Spleen (tissue), 11 donors: ENCODE results near the gene RBBP8. TPM values are rescaled to one million over a fixed set of nuclear protein-coding genes. Genes with fewer than 3 reads are reported as not detected.
A peak's percentile ranks its signal among the peaks of the same experiment; 100 is the strongest.

Source experiments
- DNase-seq: peaks from one replicate; pipeline ENCODE4 v3.0.0-alpha.2; 2020
- H3K27ac ChIP-seq, 8 donors: fragments of 200-600 bp; sonication (generic) in 7 of 8; 1 replicate in 4 of 8; 2 replicates in 4 of 8; pipeline versions ENCODE4 v1.5.0 to v1.8.0; 2016 to 2021; ENCODE audit warnings: inconsistent platforms in 4 of 8, mild to moderate bottlenecking in 4 of 8, moderate library complexity in 1 of 8
- H3K27me3 ChIP-seq, 7 donors: fragments of 200-600 bp; sonication (generic) in 6 of 7; replicated peaks in 1 of 7; 1 replicate in 4 of 7; 2 replicates in 3 of 7; pipeline versions ENCODE4 v1.5.0 to v1.8.0; 2016 to 2021; ENCODE audit warnings: inconsistent platforms in 3 of 7, mild to moderate bottlenecking in 1 of 7
- H3K36me3 ChIP-seq, 6 donors: fragments of 200-600 bp; sonication (generic) in 5 of 6; 1 replicate in 4 of 6; 2 replicates in 2 of 6; pipeline versions ENCODE4 v1.5.0 to v1.8.0; 2016 to 2021; ENCODE audit warnings: inconsistent platforms in 2 of 6
- H3K4me1 ChIP-seq, 6 donors: fragments of 200-600 bp; sonication (generic) in 5 of 6; 1 replicate in 3 of 6; 2 replicates in 3 of 6; pipeline versions ENCODE4 v1.5.0 to v1.8.0; 2016 to 2021; ENCODE audit warnings: inconsistent platforms in 3 of 6
- H3K4me3 ChIP-seq, 8 donors: fragments of 200-600 bp; sonication (generic) in 7 of 8; 1 replicate in 4 of 8; 2 replicates in 4 of 8; pipeline versions ENCODE4 v1.5.0 to v1.8.0; 2016 to 2021; ENCODE audit warnings: inconsistent platforms in 4 of 8, mild to moderate bottlenecking in 4 of 8, moderate library complexity in 2 of 8
- H3K9me3 ChIP-seq, 8 donors: fragments of 200-600 bp; sonication (generic) in 7 of 8; 1 replicate in 4 of 8; 2 replicates in 4 of 8; pipeline versions ENCODE4 v1.5.0 to v1.8.0; 2016 to 2021; ENCODE audit warnings: inconsistent platforms in 4 of 8
- POLR2A ChIP-seq, 3 donors: fragments of 450-650 bp; IDR thresholded peaks; one replicate each; pipeline ENCODE4 v1.5.1; 2017; ENCODE audit warnings: antibody characterized with exemption in 3 of 3, mild to moderate bottlenecking in 1 of 3
- POLR2AphosphoS5 ChIP-seq, 3 donors: sonication (generic); formaldehyde crosslinking; IDR thresholded peaks; one replicate each; pipeline ENCODE4 v1.5.1; 2017; ENCODE audit warnings: antibody characterized with exemption in 3 of 3
- WGBS, 5 donors: extraction: QIAGEN DNeasy Blood & Tissue Kit in 3 of 5; methylation state at CpG; one replicate each; pipeline versions ENCODE4 v1.1.5 to v1.1.7; 2013 to 2018; 5-methylcytosine and 5-hydroxymethylcytosine counted together
- intact Hi-C: fragments of 100-400 bp; cut with DNase I; formaldehyde crosslinking; loops from one replicate; pipeline ENCODE4 v1.15.0; 2023; ENCODE audit warnings: low total_unique reads
- polyA plus RNA-seq, 3 donors: library from polyadenylated mRNA; stranded (reverse); fragments of 200-250 nt; gene quantifications; one replicate each; pipeline ENCODE4 v1.2.1, GENCODE V29; 2013
- total RNA-seq, 7 donors: library from RNA; depleted of rRNA in 3 of 7; stranded (reverse); fragments of >200 nt in 3 of 7; fragmentation: NEBNext Ultra II Directional in 4 of 7; extraction: Animal tissue kit (Norgen Biotek cat#: 25700) in 4 of 7; gene quantifications; one replicate each; pipeline versions ENCODE4 v1.1.0 to v1.2.1, GENCODE V29; 2016 to 2021
- TF ChIP-seq, protein P1 (sequence below), 11 experiments: fragments of 200-600 bp in 7 of 11; fragments of 450-650 bp in 4 of 11; sonication (generic) in 4 of 11; IDR thresholded peaks in 8 of 11; conservative IDR thresholded peaks in 3 of 11; 1 replicate in 7 of 11; 2 replicates in 4 of 11; pipeline versions ENCODE4 v1.4.0 to v1.8.0; 2016 to 2021; ENCODE audit warnings: antibody characterized with exemption in 11 of 11, inconsistent platforms in 4 of 11, mild to moderate bottlenecking in 1 of 11
- donor health status: healthy with polysubstance abuse.
- donor health status: DM: no; HTN: no; CAD: no; lungs with moderate emphysema.
- donor health status: DM: no; HTN: no; CAD: no.
- donor health status: Bipolar disorder and iron deficiency.
- donor health status: healthy.
- donor health status: DM: no; HTN: no; CAD: no.
- donor health status: DM: yes; HTN: yes; CAD: no.

Gene RBBP8
- total and polyA plus RNA-seq, 10 donors, result 10.6 to 21.4 (median 16.4) TPM

DNA sequence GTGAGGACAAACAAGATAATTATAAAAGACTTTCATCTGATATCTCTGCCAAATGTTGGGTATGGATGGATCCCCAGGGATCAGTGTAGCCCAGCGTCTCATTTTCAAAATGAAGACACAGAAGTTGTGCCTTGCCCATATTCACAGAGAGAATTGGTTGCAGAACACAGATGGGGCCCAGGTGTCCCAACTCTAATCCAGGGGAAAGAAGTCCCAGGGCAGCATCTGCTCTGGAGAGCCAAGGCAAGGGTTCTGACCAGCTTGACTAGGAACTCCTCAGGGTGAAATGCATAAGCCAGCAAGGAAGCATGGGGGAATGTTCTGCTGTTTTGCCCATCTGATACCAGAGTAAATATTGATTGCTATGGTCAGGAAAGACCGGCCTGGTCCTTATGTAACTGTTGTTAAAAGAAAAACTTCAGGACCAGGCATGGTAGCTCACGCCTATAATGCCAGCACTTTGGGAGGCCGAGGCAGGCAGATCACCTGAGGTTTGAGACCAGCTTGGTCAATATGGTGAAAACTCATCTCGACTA lies 133.4 kb downstream of the RBBP8 start:
- Histone ChIP-seq H3K27ac (peak overlapping the region in 1 of 8 donors; percentile 3), H3K4me3 (no peak overlapping the region), H3K36me3 (no peaks in the 10 kb centered on the region), H3K27me3 (no peaks in the 10 kb centered on the region), H3K9me3 (peaks cover 0 to 17% (median 8%) of the 10 kb centered on the region in 8 donors), H3K4me1 (peaks cover 3 to 49% (median 36%) of the 10 kb centered on the region in 6 donors)
- TF ChIP-seq POLR2A (IDR thresholded peaks at IDR 0.05), result no peak
- TF ChIP-seq POLR2AphosphoS5 (IDR thresholded peaks at IDR 0.05), result no peak
- TF ChIP-seq, protein P1, sequence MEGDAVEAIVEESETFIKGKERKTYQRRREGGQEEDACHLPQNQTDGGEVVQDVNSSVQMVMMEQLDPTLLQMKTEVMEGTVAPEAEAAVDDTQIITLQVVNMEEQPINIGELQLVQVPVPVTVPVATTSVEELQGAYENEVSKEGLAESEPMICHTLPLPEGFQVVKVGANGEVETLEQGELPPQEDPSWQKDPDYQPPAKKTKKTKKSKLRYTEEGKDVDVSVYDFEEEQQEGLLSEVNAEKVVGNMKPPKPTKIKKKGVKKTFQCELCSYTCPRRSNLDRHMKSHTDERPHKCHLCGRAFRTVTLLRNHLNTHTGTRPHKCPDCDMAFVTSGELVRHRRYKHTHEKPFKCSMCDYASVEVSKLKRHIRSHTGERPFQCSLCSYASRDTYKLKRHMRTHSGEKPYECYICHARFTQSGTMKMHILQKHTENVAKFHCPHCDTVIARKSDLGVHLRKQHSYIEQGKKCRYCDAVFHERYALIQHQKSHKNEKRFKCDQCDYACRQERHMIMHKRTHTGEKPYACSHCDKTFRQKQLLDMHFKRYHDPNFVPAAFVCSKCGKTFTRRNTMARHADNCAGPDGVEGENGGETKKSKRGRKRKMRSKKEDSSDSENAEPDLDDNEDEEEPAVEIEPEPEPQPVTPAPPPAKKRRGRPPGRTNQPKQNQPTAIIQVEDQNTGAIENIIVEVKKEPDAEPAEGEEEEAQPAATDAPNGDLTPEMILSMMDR (IDR thresholded peaks at IDR 0.05 in 8 of 11, conservative IDR thresholded peaks at IDR 0.05 in 3 of 11), result no peak
- no peak for DNase-seq
- intact Hi-C loops, result no loop called here
- WGBS, 5 donors, result 92 to 98% (median 96%) methylated on average over 5 of the region's 5 CpGs

DNA sequence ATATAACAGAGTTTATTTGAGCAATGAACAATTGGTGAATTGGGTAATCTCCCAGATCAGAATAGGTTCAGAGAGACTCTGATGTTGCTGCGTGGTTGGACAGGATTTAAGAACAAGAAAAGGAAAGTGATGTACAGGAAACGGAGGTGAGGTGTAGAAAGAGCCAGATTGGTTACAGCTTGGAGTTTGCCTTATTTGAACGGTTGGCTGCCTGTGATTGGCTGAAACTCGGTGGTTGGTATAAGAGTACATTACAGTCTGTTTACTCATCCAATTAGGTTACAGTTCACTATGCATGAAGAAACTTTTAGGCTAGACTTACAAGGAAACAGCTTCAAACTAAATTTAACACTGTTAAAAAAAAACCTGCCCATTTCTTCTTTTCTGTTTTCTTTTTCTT lies 134.1 kb downstream of the RBBP8 start:
- Histone ChIP-seq H3K9me3 (peaks cover 0 to 17% (median 8%) of the 10 kb centered on the region in 8 donors), H3K27ac (no peak overlapping the region), H3K36me3 (no peaks in the 10 kb centered on the region), H3K4me3 (no peak overlapping the region), H3K4me1 (peaks cover 3 to 56% (median 42%) of the 10 kb centered on the region in 6 donors), H3K27me3 (no peaks in the 10 kb centered on the region)
- no peak for TF ChIP-seq POLR2AphosphoS5 (IDR thresholded peaks at IDR 0.05)
- TF ChIP-seq POLR2A (IDR thresholded peaks at IDR 0.05), result no peak
- TF ChIP-seq, protein P1 (IDR thresholded peaks at IDR 0.05 in 8 of 11, conservative IDR thresholded peaks at IDR 0.05 in 3 of 11), result no peak
- no peak for DNase-seq
- WGBS, 5 donors, result 50 to 65% (median 51%) methylated on average over 4 of the region's 4 CpGs
- intact Hi-C loops, result no loop called here

DNA sequence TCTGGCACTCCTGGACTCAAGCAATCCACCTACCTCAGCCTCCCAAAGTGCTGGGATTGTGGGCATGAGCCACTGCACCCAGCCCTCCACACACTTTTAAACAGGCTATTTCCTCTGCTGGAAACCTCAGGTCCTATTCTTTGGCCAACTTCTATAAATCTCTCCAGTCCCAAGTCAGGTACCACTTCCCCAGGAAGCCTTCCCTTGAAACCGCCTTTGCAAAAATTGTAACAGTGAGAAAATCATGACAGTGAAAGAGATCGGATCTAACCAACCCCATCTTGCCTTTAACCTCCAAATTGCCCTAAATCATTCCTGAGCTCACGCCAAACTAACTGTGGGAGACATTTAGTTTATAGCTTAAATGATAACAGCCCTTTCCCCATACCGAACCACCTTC lies 134.9 kb downstream of the RBBP8 start:
- H3K27ac ChIP-seq, result peak overlapping the region in 3 of 8 donors; percentile 8 to 73 (median 58)
- H3K9me3 ChIP-seq, result peaks cover 0 to 14% (median 7%) of the 10 kb centered on the region in 8 donors
- DNase-seq, result no peak
- intact Hi-C loops, result no loop called here
- no peak overlapping the region for H3K4me3 ChIP-seq
- H3K4me1 ChIP-seq, result peaks cover 3 to 63% (median 43%) of the 10 kb centered on the region in 6 donors
- H3K27me3 ChIP-seq, result no peaks in the 10 kb centered on the region
- WGBS, 5 donors, result 31 to 56% (median 51%) methylated on average over 4 of the region's 4 CpGs
- H3K36me3 ChIP-seq, result no peaks in the 10 kb centered on the region
- no peak for TF ChIP-seq POLR2AphosphoS5 (IDR thresholded peaks at IDR 0.05)
- TF ChIP-seq, protein P1 (IDR thresholded peaks at IDR 0.05 in 8 of 11, conservative IDR thresholded peaks at IDR 0.05 in 3 of 11), result no peak

DNA sequence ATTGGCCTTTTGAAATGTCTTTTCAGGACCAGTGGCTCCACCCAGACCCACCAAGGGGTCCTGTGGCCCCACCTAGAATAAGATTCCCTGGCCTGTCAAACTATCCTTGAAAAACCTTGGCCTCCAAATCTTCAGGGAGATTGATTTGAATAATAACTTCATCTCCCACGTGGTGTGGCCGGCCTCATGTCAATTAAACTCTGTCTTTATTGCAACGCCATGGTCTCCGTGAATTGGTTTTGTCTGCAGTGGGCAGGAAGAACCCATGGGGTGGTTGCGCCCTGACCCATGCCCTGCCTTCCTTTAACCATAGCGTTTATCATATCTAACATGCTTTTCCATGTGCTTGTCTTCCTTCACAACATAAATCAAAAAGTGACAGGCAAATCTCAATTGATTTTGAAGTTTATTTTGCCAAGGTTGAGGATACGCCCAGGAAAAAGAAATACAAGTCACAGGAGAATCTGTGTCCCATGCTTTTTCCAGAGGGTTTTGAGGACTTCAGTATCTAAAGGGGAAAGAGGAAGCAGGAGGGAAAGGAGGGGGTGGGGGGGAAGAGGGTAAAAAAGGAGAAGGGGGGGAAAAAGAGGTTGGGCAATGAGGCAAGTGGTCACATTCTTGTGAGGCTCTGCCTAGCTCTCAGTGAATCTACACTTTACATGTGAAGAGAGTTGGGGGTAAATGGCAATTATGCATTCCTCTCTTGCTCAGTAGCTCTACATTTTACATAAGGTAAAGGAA lies 135.6 kb downstream of the RBBP8 start:
- H3K27me3 ChIP-seq, result no peaks in the 10 kb centered on the region
- WGBS, 5 donors, result 33 to 52% (median 43%) methylated on average over 7 of the region's 7 CpGs
- no peak for DNase-seq
- H3K36me3 ChIP-seq, result no peaks in the 10 kb centered on the region
- peak overlapping the region in 5 of 8 donors; percentile 32 to 73 (median 48) for H3K27ac ChIP-seq
- peak overlapping the region in 1 of 8 donors; percentile 28 for H3K4me3 ChIP-seq
- H3K4me1 ChIP-seq, result peaks cover 3 to 71% (median 43%) of the 10 kb centered on the region in 6 donors
- intact Hi-C loops, result no loop called here
- H3K9me3 ChIP-seq, result peaks cover 0 to 6% (median under 1%) of the 10 kb centered on the region in 8 donors
- TF ChIP-seq POLR2A (IDR thresholded peaks at IDR 0.05) (no peak), POLR2AphosphoS5 (IDR thresholded peaks at IDR 0.05) (peak in 1 of 3 donors; percentile 59)
- TF ChIP-seq, protein P1 (IDR thresholded peaks at IDR 0.05 in 8 of 11, conservative IDR thresholded peaks at IDR 0.05 in 3 of 11), result no peak
